SK-N-MC (cell line): ENCODE results near the gene ANLN.

Source experiments
- EZH2 ChIP-seq: fragments of 200-600 bp; sonication (generic); IDR thresholded peaks from one replicate; pipeline ENCODE4 v1.6.1; 2017; ENCODE audit warnings: antibody characterized with exemption
- FOXP2 ChIP-seq: optimal IDR thresholded peaks from 2 replicates; pipeline ENCODE3; 2011; ENCODE audit warnings: mild to moderate bottlenecking, moderate library complexity; ENCODE audit not compliant: insufficient read depth; ENCODE audit errors: extremely low read length, control extremely low read depth
- POLR2AphosphoS5 ChIP-seq: IDR thresholded peaks from 2 replicates; pipeline ENCODE4 v1.6.1; 2012; ENCODE audit warnings: mild to moderate bottlenecking, low read depth, low read length, borderline replicate concordance

GRCh38 chr7:36396150-36396549 is 6.5 kb downstream of the ANLN start:
- no peak for TF ChIP-seq EZH2
- TF ChIP-seq POLR2AphosphoS5 = no peak
- TF ChIP-seq FOXP2 = no peak
